ENCODE data around the gene MS4A7. TPM values are rescaled to one million over a fixed set of nuclear protein-coding genes. Genes with fewer than 3 reads are reported as not detected.
"Not testable (repeated sequence)": the region's sequence is repeated elsewhere in the genome, so short reads cannot be mapped to it uniquely, and the experiment has no call there.

Gene MS4A7
- total RNA-seq, 1 experiment from 2014 or later: 0.22 TPM

DNA sequence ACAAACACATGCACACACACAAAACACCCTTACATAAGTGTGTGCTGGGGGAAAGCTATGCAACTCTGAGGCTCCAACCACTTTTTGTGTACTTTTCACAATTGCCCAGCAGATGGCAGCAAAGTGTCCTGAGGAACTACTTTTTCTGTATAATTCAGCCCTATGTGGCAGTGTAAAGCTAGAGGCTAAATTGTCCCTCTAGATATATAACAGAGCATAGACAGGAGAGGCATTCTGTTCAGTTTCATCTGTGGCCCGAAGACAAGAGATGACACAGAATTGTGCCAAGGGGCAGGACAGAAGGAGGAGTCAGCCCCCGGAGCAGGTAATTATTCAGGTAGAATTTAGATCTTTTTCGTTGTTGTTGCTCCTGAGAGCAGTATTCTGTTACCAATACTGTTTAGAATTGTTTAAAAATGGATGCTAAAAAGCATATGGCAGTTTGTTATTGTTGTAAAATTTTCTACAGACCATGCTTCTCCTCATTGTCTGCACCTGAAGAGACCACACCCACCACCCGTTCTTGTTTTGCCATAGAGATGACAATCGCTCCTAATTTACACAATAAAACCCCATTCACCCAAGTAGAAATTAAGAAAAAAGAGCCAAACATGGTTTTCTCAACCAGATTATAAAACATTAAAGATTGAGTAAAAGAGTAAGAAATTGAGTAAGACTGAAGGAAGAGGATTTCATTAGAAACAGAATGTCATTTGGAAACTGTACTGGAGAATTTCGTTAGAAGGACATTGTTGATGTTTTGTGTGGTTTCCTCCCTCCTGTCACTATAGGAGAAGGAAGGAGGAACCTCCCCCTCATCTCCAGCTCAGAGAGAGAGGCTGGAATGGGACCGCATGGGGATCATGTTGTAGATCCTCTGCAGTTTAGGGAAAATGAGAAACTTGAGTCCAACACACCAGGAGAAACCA is 14.5 kb upstream of the MS4A7 start:
- Histone ChIP-seq H3K27ac (ENCODE audit: low read depth, low read length) (no peak overlapping the region), H3K4me3 (replicated peaks in 1 of 2; ENCODE audit: low read depth in 1 of 2, low read length in 2 of 2) (no peak overlapping the region), H3K79me2 (ENCODE audit: insufficient read depth, low read length) (no peaks in the 10 kb centered on the region), H2AFZ (ENCODE audit: low read depth, low read length, poor library complexity, severe bottlenecking) (no peak overlapping the region), H3K9ac (ENCODE audit: low read length) (no peak overlapping the region), H3K27me3 (ENCODE audit: insufficient read depth, low read length) (peaks cover 7% of the 10 kb centered on the region; the same call in 1 of the 2 replicates), H3K4me2 (ENCODE audit: low read length) (no peak overlapping the region), H3K9me2 (ENCODE audit: insufficient read depth) (no peaks in the 10 kb centered on the region), H3K4me1 (ENCODE audit: control insufficient read depth in 1 of 2, insufficient read depth in 2 of 2, low read length in 2 of 2) (no peaks in the 10 kb centered on the region), H3K36me3 (ENCODE audit: control insufficient read depth in 1 of 2, insufficient read depth in 2 of 2, low read length in 2 of 2) (no peaks in the 10 kb centered on the region), H4K20me1 (ENCODE audit: insufficient read depth) (no peaks in the 10 kb centered on the region), H3K9me3 (ENCODE audit: control insufficient read depth in 1 of 2, insufficient read depth in 1 of 2, low read depth in 1 of 2, low read length in 2 of 2) (peaks cover 0 to 5% of the 10 kb centered on the region in 2 experiments; a peak in 1 of 4 replicates)
- ATAC-seq (peak; percentile 93), DNase-seq (ENCODE audit: low read depth, low spot score) (peak; percentile 42)
- CTCF ChIA-PET: interaction anchor here (0.6 to 1.9 kb wide), 29 partner anchors 8 to 401 kb away, joined by 3 to 28 read pairs (median 4); partner anchors contain the start of genes MS4A4A and MS4A7
- RAD21 ChIA-PET (ENCODE audit: low non-redundant PET in 1 of 2, low total read pairs in 2 of 2, uncharacterized antibody in 2 of 2, unreplicated experiment in 2 of 2): interaction anchor here (1.0 to 1.1 kb wide), 2 partner anchors 255 kb away, joined by 5 to 6 read pairs; no protein-coding TSS in a partner anchor
- no TSS peak for BruUV-seq (replicated peaks)
- intact Hi-C loops (cut with micrococcal nuclease): loop anchor here (1.0 kb wide), 2 partner anchors 122 to 255 kb away; no protein-coding TSS in a partner anchor
- peak; percentile 72 for TF ChIP-seq RAD21 (IDR thresholded peaks at IDR 0.05; ENCODE audit: low read depth)
- TF ChIP-seq, protein P1, sequence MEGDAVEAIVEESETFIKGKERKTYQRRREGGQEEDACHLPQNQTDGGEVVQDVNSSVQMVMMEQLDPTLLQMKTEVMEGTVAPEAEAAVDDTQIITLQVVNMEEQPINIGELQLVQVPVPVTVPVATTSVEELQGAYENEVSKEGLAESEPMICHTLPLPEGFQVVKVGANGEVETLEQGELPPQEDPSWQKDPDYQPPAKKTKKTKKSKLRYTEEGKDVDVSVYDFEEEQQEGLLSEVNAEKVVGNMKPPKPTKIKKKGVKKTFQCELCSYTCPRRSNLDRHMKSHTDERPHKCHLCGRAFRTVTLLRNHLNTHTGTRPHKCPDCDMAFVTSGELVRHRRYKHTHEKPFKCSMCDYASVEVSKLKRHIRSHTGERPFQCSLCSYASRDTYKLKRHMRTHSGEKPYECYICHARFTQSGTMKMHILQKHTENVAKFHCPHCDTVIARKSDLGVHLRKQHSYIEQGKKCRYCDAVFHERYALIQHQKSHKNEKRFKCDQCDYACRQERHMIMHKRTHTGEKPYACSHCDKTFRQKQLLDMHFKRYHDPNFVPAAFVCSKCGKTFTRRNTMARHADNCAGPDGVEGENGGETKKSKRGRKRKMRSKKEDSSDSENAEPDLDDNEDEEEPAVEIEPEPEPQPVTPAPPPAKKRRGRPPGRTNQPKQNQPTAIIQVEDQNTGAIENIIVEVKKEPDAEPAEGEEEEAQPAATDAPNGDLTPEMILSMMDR (IDR thresholded peaks at IDR 0.05 in 2 of 3, conservative IDR thresholded peaks at IDR 0.05 in 1 of 3; ENCODE audit: borderline replicate concordance in 1 of 3, insufficient read depth in 1 of 3, low read depth in 2 of 3, low read length in 2 of 3): peak; percentile 72 to 78 (median 75); a peak in 5 of 6 replicates
- no peak for TF ChIP-seq SP1 (IDR thresholded peaks at IDR 0.05; ENCODE audit: low read depth)
- POLR2A ChIA-PET: interaction anchor here (1.3 kb wide), 1 partner anchor 255 kb away, joined by 3 read pairs; no protein-coding TSS in a partner anchor

DNA sequence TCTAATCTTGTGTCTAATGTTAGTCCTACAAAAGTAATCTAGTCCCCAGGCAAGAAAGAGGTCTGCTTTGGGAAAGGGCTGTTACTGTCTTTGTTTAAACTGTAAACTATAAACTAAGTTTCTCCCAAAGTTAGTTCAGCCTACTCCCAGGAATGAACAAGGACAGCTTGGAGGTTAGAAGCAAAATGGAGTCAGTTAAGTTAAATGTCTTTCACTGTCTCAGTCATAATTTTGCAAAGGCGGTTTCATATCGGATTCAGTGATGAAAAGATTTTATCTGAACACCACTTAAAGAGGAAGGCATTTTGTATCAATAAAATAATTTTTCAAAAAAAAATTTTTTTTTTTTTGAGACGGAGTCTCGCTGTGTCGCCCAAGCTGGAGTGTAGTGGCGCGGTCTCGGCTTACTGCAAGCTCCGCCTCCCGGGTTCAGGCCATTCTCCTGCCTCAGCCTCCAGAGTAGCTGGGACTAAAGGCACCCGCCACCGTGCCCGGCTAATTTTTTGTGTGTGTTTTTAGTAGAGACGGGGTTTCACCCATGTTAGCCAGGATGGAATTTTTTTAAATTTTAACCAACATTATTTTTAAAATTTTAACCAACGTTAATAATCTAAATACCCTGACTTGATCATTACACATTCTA is 11.9 kb upstream of the MS4A7 start:
- H3K4me1 ChIP-seq (ENCODE audit: control insufficient read depth in 1 of 2, insufficient read depth in 2 of 2, low read length in 2 of 2); CTCF ChIA-PET; intact Hi-C loops (cut with micrococcal nuclease); H2AFZ ChIP-seq (ENCODE audit: low read depth, low read length, poor library complexity, severe bottlenecking); H3K4me2 ChIP-seq (ENCODE audit: low read length); ATAC-seq; H3K27me3 ChIP-seq (ENCODE audit: insufficient read depth, low read length); H3K36me3 ChIP-seq (ENCODE audit: control insufficient read depth in 1 of 2, insufficient read depth in 2 of 2, low read length in 2 of 2); H3K27ac ChIP-seq (ENCODE audit: low read depth, low read length); H4K20me1 ChIP-seq (ENCODE audit: insufficient read depth); BruUV-seq (replicated peaks); POLR2A ChIA-PET; RAD21 ChIA-PET (ENCODE audit: low non-redundant PET in 1 of 2, low total read pairs in 2 of 2, uncharacterized antibody in 2 of 2, unreplicated experiment in 2 of 2); H3K9me3 ChIP-seq (ENCODE audit: control insufficient read depth in 1 of 2, insufficient read depth in 1 of 2, low read depth in 1 of 2, low read length in 2 of 2); DNase-seq (ENCODE audit: low read depth, low spot score); H3K9me2 ChIP-seq (ENCODE audit: insufficient read depth); H3K9ac ChIP-seq (ENCODE audit: low read length); H3K4me3 ChIP-seq (replicated peaks in 1 of 2; ENCODE audit: low read depth in 1 of 2, low read length in 2 of 2); H3K79me2 ChIP-seq (ENCODE audit: insufficient read depth, low read length): not testable (repeated sequence)

All from HCT116 (cell line).